ENCODE results near the gene MORN4.

Gene MORN4

GRCh38 chr10:97574374-97575126, 58.8 kb downstream of the MORN4 start:
- H4K20me1 ChIP-seq = no peaks in the 10 kb centered on the region
- H3K27ac ChIP-seq = no peak overlapping the region
- no peak overlapping the region for H3K4me2 ChIP-seq
- peaks cover 25% of the 10 kb centered on the region for H3K4me1 ChIP-seq
- H3K36me3 ChIP-seq = no peaks in the 10 kb centered on the region
- H3K9me3 ChIP-seq = no peaks in the 10 kb centered on the region
- no peaks in the 10 kb centered on the region for H3K27me3 ChIP-seq
- no peak overlapping the region for H3K9ac ChIP-seq
- H3K4me3 ChIP-seq = no peak overlapping the region
- TF ChIP-seq Cebpa-rat (IDR thresholded peaks at IDR 0.05) = no peak

- Histone ChIP-seq H3K4me3 (no peak overlapping the region), H3K9me3 (no peaks in the 10 kb centered on the region), H4K20me1 (no peaks in the 10 kb centered on the region), H3K4me1 (peaks cover 25% of the 10 kb centered on the region), H3K36me3 (no peaks in the 10 kb centered on the region), H3K27ac (no peak overlapping the region), H3K9ac (no peak overlapping the region), H3K4me2 (no peak overlapping the region), H3K27me3 (no peaks in the 10 kb centered on the region)
- no peak for TF ChIP-seq Cebpa-rat (IDR thresholded peaks at IDR 0.05)
Observed at GRCh38 chr10:97573672-97574071, 59.6 kb downstream of the MORN4 start.

- Histone ChIP-seq H3K27me3 (no peaks in the 10 kb centered on the region), H3K9me3 (no peaks in the 10 kb centered on the region), H3K4me2 (peak overlapping the region; percentile 13; the same call in 1 of the 2 replicates), H3K4me3 (no peak overlapping the region), H4K20me1 (no peaks in the 10 kb centered on the region), H3K36me3 (no peaks in the 10 kb centered on the region), H3K4me1 (peaks cover 25% of the 10 kb centered on the region), H3K27ac (no peak overlapping the region), H3K9ac (no peak overlapping the region)
- TF ChIP-seq Cebpa-rat (IDR thresholded peaks at IDR 0.05) = no peak
Observed at GRCh38 chr10:97573021-97573420, 60.3 kb downstream of the MORN4 start.

GRCh38 chr10:97572214-97572989, 60.9 kb downstream of the MORN4 start, which contains the start of gene ANKRD2:
Gene ANKRD2 (plus strand): TSS chr10:97572779. CDS start chr10:97572789, 10 bp downstream.
- Histone ChIP-seq H3K4me2 (peak within 1 kb of the TSS; percentile 13; the same call in 1 of the 2 replicates), H3K36me3 (no peaks in the 10 kb centered on the region), H3K27me3 (no peaks in the 10 kb centered on the region), H3K4me3 (no peak within 1 kb of the TSS), H3K9me3 (no peaks in the 10 kb centered on the region), H3K27ac (0 out of 2 replicates have a peak within 1 kb of the TSS, but pooled peaks have one; percentile 2), H3K4me1 (peaks cover 25% of the 10 kb centered on the region), H4K20me1 (no peaks in the 10 kb centered on the region), H3K9ac (no peak within 1 kb of the TSS; the same call in 1 of the 2 replicates)
- TF ChIP-seq Cebpa-rat (IDR thresholded peaks at IDR 0.05) = no peak

- Histone ChIP-seq H3K36me3 (no peaks in the 10 kb centered on the region), H3K9me3 (no peaks in the 10 kb centered on the region), H3K4me2 (no peak overlapping the region), H3K27ac (0 out of 2 replicates have a peak overlapping the region, but pooled peaks have one; percentile 2), H3K9ac (no peak overlapping the region; the same call in 1 of the 2 replicates), H3K4me3 (no peak overlapping the region), H4K20me1 (no peaks in the 10 kb centered on the region), H3K4me1 (peaks cover 25% of the 10 kb centered on the region), H3K27me3 (no peaks in the 10 kb centered on the region)
- no peak for TF ChIP-seq Cebpa-rat (IDR thresholded peaks at IDR 0.05)
Observed at GRCh38 chr10:97571622-97572021, 61.7 kb downstream of the MORN4 start.

GRCh38 chr10:97570789-97571471, 62.4 kb downstream of the MORN4 start:
- Histone ChIP-seq H3K27me3 (no peaks in the 10 kb centered on the region), H4K20me1 (no peaks in the 10 kb centered on the region), H3K4me2 (no peak overlapping the region; the same call in 1 of the 2 replicates), H3K27ac (no peak overlapping the region), H3K36me3 (no peaks in the 10 kb centered on the region), H3K4me3 (no peak overlapping the region), H3K4me1 (peaks cover 25% of the 10 kb centered on the region), H3K9me3 (no peaks in the 10 kb centered on the region), H3K9ac (no peak overlapping the region)
- no peak for TF ChIP-seq Cebpa-rat (IDR thresholded peaks at IDR 0.05)

- no peak overlapping the region for H3K27ac ChIP-seq
- no peak for TF ChIP-seq Cebpa-rat (IDR thresholded peaks at IDR 0.05)
- H3K4me1 ChIP-seq = peaks cover 25% of the 10 kb centered on the region
- H3K4me3 ChIP-seq = no peak overlapping the region
- H3K9me3 ChIP-seq = no peaks in the 10 kb centered on the region
- H4K20me1 ChIP-seq = no peaks in the 10 kb centered on the region
- H3K36me3 ChIP-seq = no peaks in the 10 kb centered on the region
- no peak overlapping the region for H3K9ac ChIP-seq
- no peak overlapping the region; the same call in 1 of the 2 replicates for H3K4me2 ChIP-seq
- no peaks in the 10 kb centered on the region for H3K27me3 ChIP-seq
Observed at GRCh38 chr10:97570146-97570788, 63.0 kb downstream of the MORN4 start.

- Histone ChIP-seq H3K27me3 (no peaks in the 10 kb centered on the region), H3K4me2 (no peak overlapping the region), H3K4me1 (peaks cover 22% of the 10 kb centered on the region), H3K36me3 (no peaks in the 10 kb centered on the region), H3K4me3 (no peak overlapping the region), H3K9ac (no peak overlapping the region), H4K20me1 (no peaks in the 10 kb centered on the region), H3K27ac (no peak overlapping the region), H3K9me3 (peaks cover 3% of the 10 kb centered on the region; the same call in 1 of the 2 replicates)
- TF ChIP-seq Cebpa-rat (IDR thresholded peaks at IDR 0.05) = no peak
Observed at GRCh38 chr10:97567891-97568290, 65.4 kb downstream of the MORN4 start.

- no peak for TF ChIP-seq Cebpa-rat (IDR thresholded peaks at IDR 0.05)
- Histone ChIP-seq H4K20me1 (no peaks in the 10 kb centered on the region), H3K9me3 (peaks cover 17% of the 10 kb centered on the region), H3K36me3 (no peaks in the 10 kb centered on the region), H3K4me1 (peaks cover 10% of the 10 kb centered on the region), H3K27me3 (no peaks in the 10 kb centered on the region), H3K4me3 (no peak overlapping the region), H3K9ac (no peak overlapping the region), H3K27ac (no peak overlapping the region), H3K4me2 (no peak overlapping the region)
Observed at GRCh38 chr10:97566336-97566996, 66.8 kb downstream of the MORN4 start.

Measured in BLaER1 (cell line).